HepG2 (cell line): Measurements from ENCODE around the gene TUBB. TPM values are rescaled to one million over a fixed set of nuclear protein-coding genes. Genes with fewer than 3 reads are reported as not detected.
A peak's percentile ranks its signal among the peaks of the same experiment; 100 is the strongest.

Experiments used
- ELF3 ChIP-seq: IDR thresholded peaks from 2 replicates; pipeline ENCODE4 v1.6.1; 2016; ENCODE audit warnings: missing genetic modification reagents, missing compliant biosample characterization
- ETV5 ChIP-seq: IDR thresholded peaks from 2 replicates; pipeline ENCODE4 v1.6.1; 2018; ENCODE audit warnings: missing biosample characterization, missing genetic modification reagents, inconsistent platforms, borderline replicate concordance
- EZH2 ChIP-seq: conservative IDR thresholded peaks from 2 replicates; pipeline ENCODE4 v1.6.1; 2012; ENCODE audit warnings: mild to moderate bottlenecking, low read depth, low read length, moderate library complexity
- GABPA ChIP-seq, 2 experiments: IDR thresholded peaks; 2 replicates each; pipeline ENCODE4 v1.6.1; 2011 to 2016; ENCODE audit warnings: low read depth in 2 of 2, low read length in 1 of 2, missing biosample characterization in 1 of 2, missing genetic modification characterization in 1 of 2
- HMGA1 ChIP-seq: sonication (generic); formaldehyde crosslinking; conservative IDR thresholded peaks from 2 replicates; pipeline ENCODE4 v1.4.0; 2020; ENCODE audit warnings: missing genetic modification reagents
- HNRNPK ChIP-seq: fragments of 200-400 bp; formaldehyde crosslinking; IDR thresholded peaks from 2 replicates; pipeline ENCODE4 v1.6.1; 2018; ENCODE audit warnings: low read length, low read depth, moderate library complexity, mild to moderate bottlenecking; ENCODE audit not compliant: poor library complexity, severe bottlenecking
- HOXA7 ChIP-seq: sonication (generic); formaldehyde crosslinking; IDR thresholded peaks from 2 replicates; pipeline ENCODE4 v1.8.1; 2022; ENCODE audit warnings: mild to moderate bottlenecking, missing genetic modification reagents, moderate library complexity
- JUND ChIP-seq: sonication (generic); formaldehyde crosslinking; IDR thresholded peaks from 2 replicates; pipeline ENCODE4 v1.8.0; 2022; ENCODE audit warnings: mild to moderate bottlenecking, missing genetic modification reagents
- POLR2A ChIP-seq, 2 experiments: IDR thresholded peaks; 2 replicates each; pipeline ENCODE4 v1.6.1; 2011; ENCODE audit warnings: low read depth in 2 of 2, low read length in 2 of 2, mild to moderate bottlenecking in 1 of 2, moderate library complexity in 1 of 2; ENCODE audit not compliant: insufficient read depth in 1 of 2
- PTBP1 ChIP-seq: fragments of 200-400 bp; formaldehyde crosslinking; IDR thresholded peaks from 2 replicates; pipeline ENCODE4 v1.6.1; 2018; ENCODE audit warnings: low read length, low read depth; ENCODE audit not compliant: poor library complexity, severe bottlenecking
- RBM39 ChIP-seq: fragments of 200-400 bp; formaldehyde crosslinking; IDR thresholded peaks from one replicate; pipeline ENCODE4 v1.6.1; 2018; ENCODE audit warnings: antibody characterized with exemption, mild to moderate bottlenecking, low read depth, low read length; ENCODE audit not compliant: poor library complexity, severe bottlenecking
- RFXANK ChIP-seq: IDR thresholded peaks from 2 replicates; pipeline ENCODE4 v1.6.1; 2016
- SAP130 ChIP-seq: IDR thresholded peaks from 2 replicates; pipeline ENCODE4 v1.6.1; 2016; ENCODE audit warnings: low read depth
- SRF ChIP-seq: IDR thresholded peaks from 2 replicates; pipeline ENCODE4 v1.6.1; 2011; ENCODE audit warnings: mild to moderate bottlenecking, low read depth, low read length, moderate library complexity
- ZNF138 ChIP-seq: sonication (generic); formaldehyde crosslinking; IDR thresholded peaks from 2 replicates; pipeline ENCODE4 v1.5.0; 2020; ENCODE audit warnings: mild to moderate bottlenecking, low read depth, missing genetic modification reagents
- ZNF296 ChIP-seq: sonication (generic); formaldehyde crosslinking; conservative IDR thresholded peaks from 2 replicates; pipeline ENCODE4 v1.5.0; 2020; ENCODE audit warnings: mild to moderate bottlenecking, missing genetic modification reagents
- ZNF570 ChIP-seq: sonication (generic); formaldehyde crosslinking; IDR thresholded peaks from 2 replicates; pipeline ENCODE4 v1.4.0; 2020; ENCODE audit warnings: mild to moderate bottlenecking, missing genetic modification reagents, borderline replicate concordance
- ZNF747 ChIP-seq: sonication (generic); formaldehyde crosslinking; IDR thresholded peaks from 2 replicates; pipeline ENCODE4 v1.8.1; 2023; ENCODE audit warnings: missing genetic modification reagents, mild to moderate bottlenecking, borderline replicate concordance
- ZNF772 ChIP-seq: sonication (generic); formaldehyde crosslinking; IDR thresholded peaks from 2 replicates; pipeline ENCODE4 v1.5.0; 2020; ENCODE audit warnings: mild to moderate bottlenecking, missing genetic modification reagents
- polyA plus RNA-seq, 8 experiments: library from polyadenylated mRNA; depleted of rRNA in 3 of 8; stranded (reverse) in 7 of 8; unstranded in 1 of 8; fragments of >200 nt; fragmentation: Illumina TruSeq in 4 of 8; extraction: Trizol in 4 of 8; gene quantifications; 2 replicates each; pipeline versions ENCODE4 v1.2.1 to v1.2.3, GENCODE V29; 2011 to 2016; ENCODE audit warnings: low read depth in 4 of 8, missing spikeins in 1 of 8, mixed read lengths in 1 of 8; ENCODE audit not compliant: insufficient read depth in 1 of 8
- total RNA-seq, 5 experiments: library from RNA; depleted of rRNA; stranded (reverse); fragments of >200 nt; fragmentation: Illumina TruSeq; extraction: Trizol; gene quantifications; 2 replicates each; pipeline ENCODE4 v1.2.3, GENCODE V29; 2016; ENCODE audit warnings: low read depth in 1 of 5
- TF ChIP-seq, protein P1 (sequence below): sonication (generic); formaldehyde crosslinking; IDR thresholded peaks from 2 replicates; pipeline ENCODE4 v1.4.0; 2020; ENCODE audit warnings: missing genetic modification reagents, borderline replicate concordance
- TF ChIP-seq, protein P2 (sequence below): sonication (generic); formaldehyde crosslinking; IDR thresholded peaks from 2 replicates; pipeline ENCODE4 v1.4.0; 2020; ENCODE audit warnings: missing genetic modification reagents
- TF ChIP-seq, protein P3 (sequence below): IDR thresholded peaks from 2 replicates; pipeline ENCODE4 v1.6.1; 2016

The TUBB gene
- total and polyA plus RNA-seq, 2 of the 13 experiments (the other 11 are each of a cell fraction or from before 2014, with no cell fraction given), result 911 to 1,163 TPM

DNA sequence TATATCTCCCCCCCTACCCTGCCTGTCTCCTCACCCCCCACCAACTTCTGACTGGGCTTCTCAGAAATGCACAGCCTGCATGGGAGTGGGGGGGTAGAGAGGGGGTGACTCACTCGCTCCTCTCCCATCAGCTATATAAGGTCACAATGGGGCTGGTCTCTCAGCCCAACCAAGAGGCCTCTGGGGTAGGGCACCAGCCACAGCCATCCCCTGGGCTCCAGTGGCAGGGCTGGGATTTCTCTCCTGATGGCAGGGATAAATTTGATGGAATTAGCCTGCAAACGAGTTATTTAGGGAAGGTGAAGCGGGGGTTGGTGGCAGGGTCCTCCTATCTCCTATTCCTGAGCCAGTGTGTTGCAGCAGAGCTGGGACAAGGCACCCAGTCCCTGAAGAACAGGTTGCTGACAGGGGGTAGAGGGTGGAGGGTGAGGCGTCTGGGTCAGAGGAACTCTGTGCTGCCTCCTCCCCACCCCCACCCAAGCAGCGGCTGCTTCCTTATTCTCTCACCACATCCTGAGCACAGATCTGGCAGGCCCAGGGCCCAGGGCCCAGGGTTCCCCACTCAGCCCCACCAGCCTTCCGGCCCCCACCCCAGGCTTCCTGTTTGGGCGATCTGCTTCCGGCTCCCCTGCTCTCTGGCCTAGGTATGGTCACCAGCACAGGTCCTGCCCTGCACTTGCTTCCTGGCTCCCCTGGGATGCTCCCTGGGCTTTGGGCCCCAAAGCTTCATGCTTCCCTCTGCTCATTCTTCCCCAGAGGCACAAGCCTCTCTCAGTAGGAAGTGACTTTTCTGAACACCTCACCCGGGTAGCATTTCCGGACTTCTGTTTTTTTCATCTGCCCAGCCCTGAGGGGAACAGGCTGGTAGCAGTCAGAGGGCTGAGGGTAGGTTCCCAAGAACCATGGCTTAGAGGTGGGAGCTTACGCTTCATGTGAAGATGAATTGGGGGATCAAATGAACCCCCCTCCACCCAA, 37.7 kb upstream of the TUBB start (continued):
- TF ChIP-seq ZNF296 (no peak), HMGA1 (CRISPR knock-in tag) (no peak), RFXANK (CRISPR knock-in tag) (no peak), HOXA7 (no peak), ETV5 (peak; percentile 56; the same call in 1 of the 2 replicates), EZH2 (no peak), SAP130 (CRISPR knock-in tag) (peak; percentile 10), RBM39 (no peak), JUND (CRISPR knock-in tag) (no peak), POLR2A (IDR thresholded peaks at IDR 0.05; ENCODE audit: insufficient read depth in 1 of 2, low read depth in 2 of 2, low read length in 2 of 2) (0 out of 4 replicates have a peak, but pooled peaks of 1 of the 2 experiments have one; percentile 2), ZNF747 (CRISPR knock-in tag) (no peak), ZNF772 (CRISPR knock-in tag) (0 out of 2 replicates have a peak, but pooled peaks have one; percentile 30), ZNF570 (CRISPR knock-in tag) (no peak), SRF (0 out of 2 replicates have a peak, but pooled peaks have one; percentile 47), GABPA (IDR thresholded peaks at IDR 0.05; ENCODE audit: low read depth, low read length) (peak; percentile 60), GABPA (CRISPR knock-in tag; IDR thresholded peaks at IDR 0.05; ENCODE audit: low read depth) (peak; percentile 88), PTBP1 (no peak), ZNF138 (no peak), ELF3 (CRISPR knock-in tag) (peak; percentile 20; the same call in 1 of the 2 replicates), HNRNPK (no peak)
- TF ChIP-seq, protein P1, sequence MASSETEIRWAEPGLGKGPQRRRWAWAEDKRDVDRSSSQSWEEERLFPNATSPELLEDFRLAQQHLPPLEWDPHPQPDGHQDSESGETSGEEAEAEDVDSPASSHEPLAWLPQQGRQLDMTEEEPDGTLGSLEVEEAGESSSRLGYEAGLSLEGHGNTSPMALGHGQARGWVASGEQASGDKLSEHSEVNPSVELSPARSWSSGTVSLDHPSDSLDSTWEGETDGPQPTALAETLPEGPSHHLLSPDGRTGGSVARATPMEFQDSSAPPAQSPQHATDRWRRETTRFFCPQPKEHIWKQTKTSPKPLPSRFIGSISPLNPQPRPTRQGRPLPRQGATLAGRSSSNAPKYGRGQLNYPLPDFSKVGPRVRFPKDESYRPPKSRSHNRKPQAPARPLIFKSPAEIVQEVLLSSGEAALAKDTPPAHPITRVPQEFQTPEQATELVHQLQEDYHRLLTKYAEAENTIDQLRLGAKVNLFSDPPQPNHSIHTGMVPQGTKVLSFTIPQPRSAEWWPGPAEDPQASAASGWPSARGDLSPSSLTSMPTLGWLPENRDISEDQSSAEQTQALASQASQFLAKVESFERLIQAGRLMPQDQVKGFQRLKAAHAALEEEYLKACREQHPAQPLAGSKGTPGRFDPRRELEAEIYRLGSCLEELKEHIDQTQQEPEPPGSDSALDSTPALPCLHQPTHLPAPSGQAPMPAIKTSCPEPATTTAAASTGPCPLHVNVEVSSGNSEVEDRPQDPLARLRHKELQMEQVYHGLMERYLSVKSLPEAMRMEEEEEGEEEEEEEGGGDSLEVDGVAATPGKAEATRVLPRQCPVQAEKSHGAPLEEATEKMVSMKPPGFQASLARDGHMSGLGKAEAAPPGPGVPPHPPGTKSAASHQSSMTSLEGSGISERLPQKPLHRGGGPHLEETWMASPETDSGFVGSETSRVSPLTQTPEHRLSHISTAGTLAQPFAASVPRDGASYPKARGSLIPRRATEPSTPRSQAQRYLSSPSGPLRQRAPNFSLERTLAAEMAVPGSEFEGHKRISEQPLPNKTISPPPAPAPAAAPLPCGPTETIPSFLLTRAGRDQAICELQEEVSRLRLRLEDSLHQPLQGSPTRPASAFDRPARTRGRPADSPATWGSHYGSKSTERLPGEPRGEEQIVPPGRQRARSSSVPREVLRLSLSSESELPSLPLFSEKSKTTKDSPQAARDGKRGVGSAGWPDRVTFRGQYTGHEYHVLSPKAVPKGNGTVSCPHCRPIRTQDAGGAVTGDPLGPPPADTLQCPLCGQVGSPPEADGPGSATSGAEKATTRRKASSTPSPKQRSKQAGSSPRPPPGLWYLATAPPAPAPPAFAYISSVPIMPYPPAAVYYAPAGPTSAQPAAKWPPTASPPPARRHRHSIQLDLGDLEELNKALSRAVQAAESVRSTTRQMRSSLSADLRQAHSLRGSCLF (CRISPR knock-in tag), result no peak
- TF ChIP-seq, protein P2, sequence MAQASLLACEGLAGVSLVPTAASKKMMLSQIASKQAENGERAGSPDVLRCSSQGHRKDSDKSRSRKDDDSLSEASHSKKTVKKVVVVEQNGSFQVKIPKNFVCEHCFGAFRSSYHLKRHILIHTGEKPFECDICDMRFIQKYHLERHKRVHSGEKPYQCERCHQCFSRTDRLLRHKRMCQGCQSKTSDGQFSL (CRISPR knock-in tag), result peak; percentile 51; the same call in 1 of the 2 replicates
- TF ChIP-seq, protein P3, sequence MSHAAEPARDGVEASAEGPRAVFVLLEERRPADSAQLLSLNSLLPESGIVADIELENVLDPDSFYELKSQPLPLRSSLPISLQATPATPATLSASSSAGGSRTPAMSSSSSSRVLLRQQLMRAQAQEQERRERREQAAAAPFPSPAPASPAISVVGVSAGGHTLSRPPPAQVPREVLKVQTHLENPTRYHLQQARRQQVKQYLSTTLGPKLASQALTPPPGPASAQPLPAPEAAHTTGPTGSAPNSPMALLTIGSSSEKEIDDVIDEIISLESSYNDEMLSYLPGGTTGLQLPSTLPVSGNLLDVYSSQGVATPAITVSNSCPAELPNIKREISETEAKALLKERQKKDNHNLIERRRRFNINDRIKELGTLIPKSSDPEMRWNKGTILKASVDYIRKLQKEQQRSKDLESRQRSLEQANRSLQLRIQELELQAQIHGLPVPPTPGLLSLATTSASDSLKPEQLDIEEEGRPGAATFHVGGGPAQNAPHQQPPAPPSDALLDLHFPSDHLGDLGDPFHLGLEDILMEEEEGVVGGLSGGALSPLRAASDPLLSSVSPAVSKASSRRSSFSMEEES (CRISPR knock-in tag), result no peak
